ENCODE data around the gene HCRTR1.

GRCh38 chr1:31628931-31629556 is 11.6 kb downstream of the HCRTR1 start:
- TF ChIP-seq CTCF (IDR thresholded peaks at IDR 0.05) (no peak), POLR2A (IDR thresholded peaks at IDR 0.05) (no peak)

Data from body of pancreas (tissue), 4 donors.